ENCODE data around the gene RAB8B. TPM values are rescaled to one million over a fixed set of nuclear protein-coding genes. Genes with fewer than 3 reads are reported as not detected.

Gene RAB8B
- total RNA-seq (2014; rRNA removed; shearing (Covaris generic)): 6.3 and 7.8 TPM in 2 replicates

DNA sequence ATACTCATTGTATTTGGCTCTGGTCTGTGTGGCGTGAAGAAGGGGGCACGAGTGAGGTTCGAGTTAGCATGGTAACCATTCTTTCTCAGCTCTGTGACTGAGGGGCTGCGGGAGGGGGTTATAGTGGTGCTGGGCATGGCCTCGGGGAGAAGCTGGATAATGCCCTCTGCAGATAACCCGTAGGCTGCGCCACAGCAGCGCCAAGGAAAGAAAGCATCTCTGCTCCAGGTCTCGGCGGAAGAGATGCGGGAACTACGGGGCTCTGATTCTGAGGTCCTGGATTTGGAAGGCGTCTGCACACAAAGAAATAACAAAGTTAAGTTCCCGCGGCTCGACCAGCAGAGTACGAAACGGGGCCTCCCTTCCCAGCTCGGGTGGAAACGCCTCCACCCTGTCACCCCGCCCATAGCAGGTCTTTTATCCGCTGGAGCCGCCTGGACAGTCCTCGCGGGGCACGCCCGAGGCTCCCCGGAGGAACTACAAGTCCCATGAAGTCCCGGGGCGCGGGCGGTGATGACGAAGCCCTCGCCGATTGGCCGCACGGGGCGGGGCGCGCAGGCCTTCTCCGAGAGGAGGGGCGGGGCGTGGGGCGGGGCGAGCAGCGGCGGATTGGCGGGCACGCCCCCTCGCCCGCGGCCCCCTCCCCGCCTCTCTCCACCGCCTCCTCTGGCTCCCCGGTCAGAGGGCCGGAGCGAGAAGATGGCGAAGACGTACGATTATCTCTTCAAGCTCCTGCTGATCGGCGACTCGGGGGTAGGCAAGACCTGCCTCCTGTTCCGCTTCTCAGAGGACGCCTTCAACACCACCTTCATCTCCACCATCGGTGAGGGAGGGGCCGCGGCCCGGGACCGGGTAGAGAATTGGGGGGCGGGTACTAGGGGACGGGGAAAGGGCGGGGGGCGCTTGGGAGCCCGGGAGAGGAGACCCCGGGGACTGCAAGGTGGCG lies at the start of gene RAB8B:
Gene RAB8B, plus strand, starts transcription at position 681 of the 946 bp plus-strand sequence. Its CDS starts 19 bp downstream, at position 700.
- DNase-seq (ENCODE audit: low spot score): peak; percentile 97
- in situ Hi-C loops (cut with HindIII; ENCODE audit: low sequenced_read_pairs): no loop called here

DNA sequence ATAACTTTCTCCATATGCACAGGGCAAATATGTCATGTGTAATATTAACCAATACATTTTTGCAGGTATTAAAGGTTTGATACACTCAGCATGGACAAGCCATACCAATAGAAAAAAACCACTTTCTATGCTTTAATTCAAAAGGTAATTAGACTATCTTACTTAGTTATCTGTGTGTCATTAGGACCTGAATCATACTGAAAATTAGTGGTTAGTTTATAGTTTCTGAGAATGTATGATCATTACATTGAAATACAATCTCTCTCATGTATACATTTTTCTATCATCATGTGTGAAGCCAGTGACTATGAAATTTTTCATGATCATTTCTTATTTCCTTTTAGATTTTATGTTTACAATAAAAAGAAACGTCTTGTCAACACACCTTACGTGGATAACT lies 48.5 kb upstream of the RAB8B start:
- DNase-seq (ENCODE audit: low spot score): no peak
- in situ Hi-C loops (cut with HindIII; ENCODE audit: low sequenced_read_pairs): no loop called here

DNA sequence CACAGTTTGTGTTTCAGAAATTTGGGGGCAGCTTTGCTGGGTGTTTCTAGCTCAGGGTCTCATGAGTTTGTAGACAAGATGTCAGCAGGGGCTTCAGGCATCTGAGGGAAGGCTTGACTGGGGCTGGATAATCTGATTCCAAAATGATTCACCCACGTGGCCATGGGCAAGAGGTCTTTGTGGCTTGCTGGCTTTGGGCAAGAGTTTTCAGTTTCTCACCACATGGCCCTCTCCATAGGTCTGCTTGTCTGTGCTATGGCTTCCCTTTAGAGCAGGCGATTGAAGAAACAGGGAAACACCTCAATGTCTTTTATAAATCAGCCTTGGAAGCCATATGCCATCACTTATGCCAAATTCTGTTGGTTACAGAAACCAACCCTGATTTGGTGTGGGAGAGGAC lies 44.0 kb upstream of the RAB8B start:
- in situ Hi-C loops (cut with HindIII; ENCODE audit: low sequenced_read_pairs): no loop called here
- no peak for DNase-seq (ENCODE audit: low spot score)

DNA sequence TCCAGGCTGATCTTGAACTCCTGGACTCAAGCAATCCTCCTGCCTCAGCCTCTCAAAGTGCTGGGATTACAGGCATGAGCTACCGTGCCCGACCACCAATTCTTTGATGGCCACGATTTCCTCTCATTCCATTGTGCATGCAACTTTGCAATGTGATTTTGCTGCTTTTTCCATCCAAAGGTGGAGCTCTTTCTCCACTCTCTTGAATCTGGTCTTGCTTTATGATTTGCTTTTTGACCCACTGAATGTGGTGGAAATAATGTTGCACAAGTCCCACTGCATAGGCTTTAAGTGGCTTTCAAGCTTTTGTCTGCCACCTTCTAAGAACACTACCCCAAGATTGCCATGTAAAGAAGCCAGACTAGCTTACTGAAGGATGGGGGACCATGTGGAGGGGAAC lies 42.7 kb upstream of the RAB8B start:
- in situ Hi-C loops (cut with HindIII; ENCODE audit: low sequenced_read_pairs): no loop called here
- no peak for DNase-seq (ENCODE audit: low spot score)

DNA sequence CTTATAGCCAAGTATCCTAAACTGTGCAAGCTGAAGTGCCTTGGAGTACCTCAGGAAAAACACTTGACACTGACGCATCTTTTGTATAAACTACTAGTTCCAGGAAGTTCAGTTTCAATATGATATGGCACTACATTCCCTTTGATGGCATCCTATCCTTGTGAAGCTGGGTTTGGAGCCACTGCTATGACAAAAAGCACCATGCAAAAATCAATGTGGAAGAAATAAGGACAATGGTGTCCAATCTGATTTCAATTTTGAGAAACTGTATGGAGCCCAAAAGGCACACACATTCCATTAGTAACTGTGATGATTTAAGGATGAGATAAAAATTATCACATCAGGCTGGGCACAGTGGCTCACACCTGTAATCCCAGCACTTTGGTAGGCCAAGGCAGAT lies 37.7 kb upstream of the RAB8B start:
- DNase-seq (ENCODE audit: low spot score): no peak
- in situ Hi-C loops (cut with HindIII; ENCODE audit: low sequenced_read_pairs): no loop called here

DNA sequence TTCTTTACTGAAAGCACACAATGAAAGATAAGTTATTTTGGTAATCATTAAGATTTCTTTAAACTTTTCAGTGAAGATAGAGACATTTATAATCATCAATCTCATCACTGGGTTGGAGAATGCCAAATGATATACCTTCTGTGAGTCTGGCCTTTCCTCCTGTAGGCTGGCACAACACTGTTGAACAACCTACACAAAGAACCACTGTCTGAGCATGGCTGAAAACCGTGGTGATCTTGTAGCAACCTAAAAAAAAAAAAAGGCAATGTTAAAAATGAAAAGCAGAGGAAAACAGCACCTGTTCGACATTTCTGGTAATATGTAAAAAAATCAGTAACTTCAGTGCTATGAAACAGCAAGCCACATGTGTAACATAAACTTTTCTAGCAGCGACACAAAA lies 33.9 kb upstream of the RAB8B start:
- in situ Hi-C loops (cut with HindIII; ENCODE audit: low sequenced_read_pairs): no loop called here
- peak; percentile 2 for DNase-seq (ENCODE audit: low spot score)

DNA sequence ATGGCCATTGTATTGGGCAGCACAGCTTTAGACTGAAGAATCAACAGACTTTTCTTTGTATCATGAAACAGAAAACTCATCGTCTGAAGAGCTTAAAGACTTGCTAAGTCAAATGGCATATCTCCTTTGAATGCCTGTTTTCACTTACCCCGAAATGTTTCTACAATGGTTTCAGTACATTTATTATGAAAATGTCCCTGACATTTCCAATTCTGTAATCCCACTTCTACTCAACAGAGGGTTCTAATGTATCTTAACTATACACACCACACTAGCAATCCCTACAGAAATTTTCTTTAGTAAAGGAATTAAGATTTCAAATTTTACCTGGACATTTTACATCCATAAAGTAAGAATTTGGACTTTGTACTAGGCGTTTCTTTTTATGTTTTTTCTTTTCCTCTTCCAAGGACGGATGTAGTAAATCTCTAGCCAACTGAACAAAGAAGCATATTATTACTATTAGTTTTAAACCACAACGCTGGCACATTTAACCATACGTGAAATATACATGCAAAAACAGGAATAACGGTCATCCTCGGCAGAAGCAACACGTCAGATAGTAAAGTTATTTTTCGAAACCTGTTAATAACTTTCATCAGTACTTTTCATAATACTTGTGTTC lies 33.2 kb upstream of the RAB8B start:
- in situ Hi-C loops (cut with HindIII; ENCODE audit: low sequenced_read_pairs): no loop called here
- peak; percentile 11 for DNase-seq (ENCODE audit: low spot score)

DNA sequence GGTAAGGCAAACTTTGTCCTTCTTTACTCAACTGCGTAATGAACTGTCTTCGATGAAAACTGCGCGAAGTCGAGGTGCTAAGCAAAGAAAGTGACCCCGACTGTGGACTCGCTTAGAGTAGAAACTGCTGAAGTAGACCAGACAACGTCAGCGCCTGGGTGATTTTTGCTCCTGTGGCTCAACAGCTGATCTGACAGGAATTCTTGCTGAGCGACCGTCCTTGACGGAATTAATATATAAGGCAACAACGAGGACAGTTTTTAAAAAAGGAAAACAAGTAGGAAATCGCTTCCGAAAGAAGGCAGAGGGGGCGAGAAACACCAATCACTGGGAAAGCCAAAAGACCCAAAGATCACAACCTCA lies 32.7 kb upstream of the RAB8B start:
- in situ Hi-C loops (cut with HindIII; ENCODE audit: low sequenced_read_pairs): no loop called here

DNA sequence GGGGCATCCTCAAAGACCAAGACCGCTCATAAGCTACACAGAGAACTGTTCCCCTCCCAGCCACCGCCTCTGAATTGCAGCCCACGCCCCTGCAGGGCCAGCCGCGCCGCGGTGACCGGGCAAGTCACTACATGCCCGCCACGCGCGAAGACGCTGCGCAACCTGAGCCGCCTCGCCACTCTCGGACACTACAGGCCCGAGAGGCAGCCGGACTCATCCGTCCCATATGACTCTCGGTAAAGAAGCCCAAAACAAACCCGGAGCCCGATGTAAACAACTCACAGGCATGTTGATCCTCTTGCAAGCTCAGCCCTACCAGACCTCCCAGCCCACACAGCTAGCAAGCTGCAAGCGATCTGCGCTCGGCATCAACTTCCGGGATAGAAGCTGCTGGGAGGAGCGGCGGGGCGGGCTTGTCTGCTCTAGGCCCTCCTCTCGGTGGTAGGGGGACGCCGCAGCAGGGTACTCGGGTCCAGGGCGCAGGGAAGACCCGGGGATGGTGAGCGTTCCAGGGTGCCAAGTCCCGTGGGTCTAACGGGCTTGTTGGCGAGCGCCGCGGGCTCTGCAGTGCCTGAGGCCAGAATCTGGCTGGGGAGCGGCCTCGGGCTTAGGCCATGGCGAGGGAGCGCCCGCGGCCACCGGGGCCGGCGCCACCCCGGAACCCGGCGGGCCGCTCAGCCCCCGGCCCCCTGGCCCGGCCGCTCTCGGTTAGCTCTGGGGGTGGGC lies 32.1 kb upstream of the RAB8B start, which contains the start of gene RPS27L:
Gene RPS27L, minus strand, starts transcription at position 360 of the 726 bp plus-strand sequence. Its CDS starts 72 bp downstream, at position 288.
- in situ Hi-C loops (cut with HindIII; ENCODE audit: low sequenced_read_pairs): no loop called here
- peak; percentile 94 for DNase-seq (ENCODE audit: low spot score)

More for the DNA sequence above, 32.7 kb upstream of the RAB8B start:
- DNase-seq (ENCODE audit: low spot score): peak; percentile 57

DNA sequence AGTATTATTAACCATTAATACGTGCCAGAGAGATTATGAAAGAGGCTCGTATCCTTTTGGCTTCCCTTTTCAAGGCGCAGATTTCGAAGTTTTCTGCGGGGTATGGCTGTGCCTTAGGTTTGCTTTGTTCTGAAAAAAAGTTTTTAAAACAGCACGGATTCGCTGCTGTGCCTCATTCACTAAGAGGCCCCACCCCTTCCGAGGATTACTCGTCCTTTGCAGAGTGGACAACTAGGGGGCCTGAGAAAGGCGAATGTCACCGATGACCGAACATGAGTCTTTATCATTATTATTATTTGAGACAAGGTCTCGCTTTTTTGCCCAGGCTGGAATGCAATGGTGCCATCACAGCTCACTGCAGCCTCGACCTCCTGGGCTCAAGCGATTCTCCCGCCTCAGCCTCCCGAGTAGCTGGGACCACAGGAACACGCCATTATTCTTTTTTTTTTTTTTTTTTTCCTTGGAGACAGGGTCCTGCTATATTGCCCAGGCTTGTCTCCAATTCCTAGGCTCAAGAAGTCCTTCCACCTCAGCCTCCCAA lies 31.4 kb upstream of the RAB8B start:
- DNase-seq (ENCODE audit: low spot score): peak; percentile 66
- in situ Hi-C loops (cut with HindIII; ENCODE audit: low sequenced_read_pairs): no loop called here

DNA sequence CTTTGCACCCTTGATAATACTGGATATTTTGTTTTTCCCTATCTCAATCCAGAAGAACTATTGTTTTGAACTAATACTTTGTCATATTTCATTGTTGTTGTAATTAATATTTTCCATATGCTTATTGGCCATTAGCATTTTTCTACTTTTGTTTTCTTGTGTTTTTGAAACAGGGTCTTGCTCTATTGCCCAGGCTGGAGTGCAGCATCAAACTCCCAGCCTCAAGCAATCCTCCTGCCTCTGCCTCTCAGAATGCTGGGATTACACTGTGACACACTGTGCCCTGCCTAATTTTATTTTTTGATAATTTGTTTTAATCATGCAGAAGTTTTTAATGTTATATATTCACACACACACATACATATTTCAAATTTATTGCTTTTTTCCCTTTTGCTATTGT lies 28.8 kb upstream of the RAB8B start:
- in situ Hi-C loops (cut with HindIII; ENCODE audit: low sequenced_read_pairs): no loop called here
- no peak for DNase-seq (ENCODE audit: low spot score)

DNA sequence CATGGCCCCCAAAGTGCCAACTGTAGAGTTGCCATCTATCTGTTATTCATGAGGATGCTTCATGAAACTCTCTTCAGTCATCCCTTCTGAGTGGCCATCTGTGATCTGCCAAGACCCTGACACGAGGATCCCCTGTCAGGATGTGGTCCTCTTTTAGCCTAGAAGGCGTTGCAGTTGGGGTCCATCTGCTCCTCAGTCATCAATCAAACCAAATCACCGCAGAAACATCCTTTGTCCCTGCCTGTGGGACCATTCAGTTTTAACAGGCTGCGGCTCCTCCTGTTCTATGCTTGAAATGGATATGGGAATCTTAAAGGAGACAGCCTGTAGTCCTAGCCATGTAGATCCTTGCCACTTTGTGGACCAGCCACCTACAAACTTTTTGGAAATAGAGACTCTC lies 26.2 kb upstream of the RAB8B start:
- DNase-seq (ENCODE audit: low spot score): no peak
- in situ Hi-C loops (cut with HindIII; ENCODE audit: low sequenced_read_pairs): no loop called here

DNA sequence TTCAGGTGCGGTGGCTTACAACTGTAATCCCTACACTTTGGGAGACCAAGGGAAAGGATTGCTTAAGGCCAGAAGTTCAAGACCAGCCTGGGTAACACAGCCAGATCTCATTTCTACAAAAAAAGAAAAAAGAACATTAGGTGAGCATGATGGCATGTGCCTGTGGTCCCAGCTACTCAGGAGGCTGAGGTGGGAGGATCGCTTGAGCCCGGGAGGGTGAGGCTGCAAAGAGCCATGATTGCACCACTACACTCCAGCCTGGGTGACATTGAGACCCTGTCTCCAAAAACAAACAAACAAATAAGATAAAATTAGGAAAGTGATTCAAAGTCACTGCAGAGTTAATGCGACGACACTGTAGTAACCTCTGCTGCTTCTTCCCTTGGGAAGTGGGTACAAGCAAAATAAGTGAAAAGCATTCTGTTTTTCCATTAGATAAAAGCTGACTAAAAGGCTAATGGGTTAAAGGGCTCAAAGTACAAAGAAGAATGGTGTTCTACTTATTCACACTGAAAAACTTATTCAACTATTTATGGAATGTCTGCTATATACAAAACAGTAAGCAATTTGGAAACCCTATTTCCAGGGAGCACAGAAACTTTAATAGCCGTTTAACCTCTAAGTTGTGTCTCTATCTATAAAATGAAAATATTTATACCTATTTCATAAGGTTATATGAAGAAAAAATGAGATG lies 24.1 kb upstream of the RAB8B start:
- in situ Hi-C loops (cut with HindIII; ENCODE audit: low sequenced_read_pairs): no loop called here
- no peak for DNase-seq (ENCODE audit: low spot score)

DNA sequence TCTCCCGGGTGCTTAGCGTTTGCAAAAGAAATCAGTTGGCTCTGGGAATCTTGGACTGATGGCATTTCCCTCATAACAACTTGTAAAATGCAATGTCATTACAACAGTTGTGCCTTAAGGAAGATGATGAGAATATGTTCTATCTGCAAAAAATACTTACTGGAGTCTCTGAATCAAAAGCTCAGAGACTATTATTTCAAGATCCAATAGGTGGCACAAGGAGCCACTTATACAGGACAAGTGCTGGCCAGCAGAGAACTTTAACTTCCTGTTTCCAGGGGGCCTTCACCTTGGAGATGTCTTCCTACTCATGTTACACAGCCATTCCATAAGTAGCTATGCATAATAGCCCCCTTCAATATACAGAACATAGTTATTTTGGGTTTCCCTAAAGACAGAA lies 23.2 kb upstream of the RAB8B start:
- DNase-seq (ENCODE audit: low spot score): no peak
- in situ Hi-C loops (cut with HindIII; ENCODE audit: low sequenced_read_pairs): no loop called here

DNA sequence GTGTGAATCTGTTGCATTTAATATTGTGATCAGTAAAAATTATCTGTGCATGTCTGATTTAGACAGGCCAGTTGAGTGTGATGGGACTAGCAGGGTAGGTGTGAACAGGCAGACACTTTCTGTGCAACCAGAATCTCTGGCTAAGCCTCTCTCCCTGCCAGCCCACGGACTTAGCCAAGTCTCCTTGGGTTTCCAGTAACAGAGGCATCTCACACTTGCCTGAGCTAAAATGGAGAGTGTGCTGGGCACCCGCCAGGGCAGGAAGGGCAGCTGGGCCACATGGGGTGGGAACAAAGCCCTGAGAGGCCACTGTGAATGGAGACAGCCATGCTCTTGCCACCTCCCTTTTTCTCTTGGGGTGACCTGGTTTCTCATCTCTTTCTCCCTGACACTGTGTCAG lies 19.6 kb upstream of the RAB8B start:
- in situ Hi-C loops (cut with HindIII; ENCODE audit: low sequenced_read_pairs): no loop called here
- DNase-seq (ENCODE audit: low spot score): peak; percentile 37

DNA sequence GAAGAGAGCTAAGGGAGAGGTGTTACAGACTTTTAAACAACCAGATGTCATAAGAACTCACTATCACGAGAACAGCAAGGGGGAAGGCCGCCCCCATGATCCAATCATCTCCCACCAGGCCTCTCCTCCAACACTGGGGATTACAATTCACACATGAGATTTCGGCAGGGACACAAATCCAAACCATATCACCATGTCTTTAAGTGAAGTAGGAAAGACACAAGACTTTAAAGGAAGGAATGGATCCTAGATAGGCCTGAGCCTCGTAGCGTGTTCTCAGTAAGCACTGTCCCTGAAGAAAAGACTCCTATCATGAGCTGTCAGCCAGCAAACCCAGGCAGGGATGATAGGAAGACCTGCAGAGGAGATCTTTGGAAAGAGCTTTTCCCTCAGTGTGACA lies 17.0 kb upstream of the RAB8B start:
- in situ Hi-C loops (cut with HindIII; ENCODE audit: low sequenced_read_pairs): no loop called here
- DNase-seq (ENCODE audit: low spot score): no peak

DNA sequence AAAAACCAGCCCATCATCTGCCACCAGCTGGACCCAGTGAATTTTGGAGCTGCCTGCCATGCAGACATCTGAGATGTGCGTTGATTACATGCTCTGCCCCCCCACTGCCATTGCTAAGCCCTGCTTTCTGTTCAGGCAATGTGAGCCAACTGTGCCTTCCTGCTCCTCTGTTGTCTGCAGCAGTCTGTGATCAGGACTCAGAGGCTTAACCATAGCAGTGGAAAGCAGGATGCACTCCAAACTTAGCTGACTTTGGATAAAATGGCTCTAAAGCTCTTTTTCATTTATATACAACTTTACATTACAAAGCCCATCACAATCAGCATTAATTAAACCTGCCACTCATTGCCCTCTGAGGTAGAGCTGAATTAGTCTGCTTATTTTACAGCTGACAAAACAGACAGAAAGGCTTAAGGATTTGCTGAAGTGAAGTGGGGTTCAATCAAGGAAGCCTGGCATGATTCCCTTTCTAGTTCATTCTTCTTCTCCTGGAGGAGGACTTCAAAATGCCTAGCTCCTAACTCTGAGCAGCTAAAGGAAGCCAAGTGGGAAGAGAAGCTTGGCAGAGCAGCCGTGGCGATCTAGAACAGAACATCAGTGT lies 16.5 kb upstream of the RAB8B start:
- in situ Hi-C loops (cut with HindIII; ENCODE audit: low sequenced_read_pairs): no loop called here
- DNase-seq (ENCODE audit: low spot score): peak; percentile 50

DNA sequence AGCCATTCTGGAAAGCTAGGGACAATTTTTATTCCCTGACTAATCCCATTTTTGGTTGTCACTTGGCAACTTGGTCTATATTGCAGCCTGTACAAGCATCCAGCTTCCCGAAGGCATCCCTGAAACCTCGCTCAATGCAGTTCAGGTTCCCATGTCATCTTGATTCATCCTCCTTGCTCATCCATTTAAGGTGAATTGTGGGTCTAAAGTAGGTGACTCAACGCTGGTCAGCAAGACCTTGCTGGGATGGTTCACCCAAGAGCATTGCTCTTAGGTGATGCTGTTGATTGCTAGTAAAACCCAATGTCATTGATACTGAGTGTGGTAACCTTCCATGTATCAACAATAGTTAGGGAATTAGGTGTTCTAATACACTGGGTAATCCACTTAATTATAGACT lies 13.1 kb upstream of the RAB8B start:
- DNase-seq (ENCODE audit: low spot score): no peak
- in situ Hi-C loops (cut with HindIII; ENCODE audit: low sequenced_read_pairs): no loop called here

DNA sequence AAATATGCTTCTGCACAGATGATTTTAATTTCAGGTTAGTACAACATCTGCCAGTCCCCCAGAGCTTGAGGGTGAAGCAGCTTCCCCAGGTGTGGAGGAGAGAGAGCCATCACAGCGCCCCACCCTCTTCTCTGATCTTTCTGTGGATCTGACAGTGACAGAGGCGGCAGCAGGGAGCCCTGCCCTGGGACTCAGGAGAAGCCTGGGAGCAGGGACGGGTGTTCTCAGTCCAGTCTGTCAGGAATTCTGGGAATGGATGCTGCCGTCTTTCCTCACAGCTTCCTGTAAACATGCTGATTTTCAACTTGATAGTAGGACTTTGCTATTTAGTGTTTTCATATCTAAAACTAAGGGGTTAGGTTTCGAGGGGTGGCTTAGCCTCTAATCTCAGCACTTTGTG lies 11.4 kb upstream of the RAB8B start:
- in situ Hi-C loops (cut with HindIII; ENCODE audit: low sequenced_read_pairs): no loop called here
- no peak for DNase-seq (ENCODE audit: low spot score)
